ENCODE data around the gene APBB2. TPM values are rescaled to one million over a fixed set of nuclear protein-coding genes. Genes with fewer than 3 reads are reported as not detected.

The APBB2 gene
- total RNA-seq, 2 experiments from 2014 or later, result 0.22 TPM; not detected in 1

GRCh38 chr4:41215969-41216293, 1.6 kb upstream of the APBB2 start:
- ATAC-seq (ENCODE audit: poor library complexity) (no peak), DNase-seq (no peak)
- ChIA-PET POLR2A (no interaction called here), CTCF (no interaction called here)
- Histone ChIP-seq H3K27ac (ENCODE audit: low read depth in 1 of 2, low read length in 2 of 2) (no peak overlapping the region), H3K27me3 (ENCODE audit: control insufficient read depth in 1 of 2, insufficient read depth in 2 of 2, low read length in 2 of 2) (peaks cover 36 to 56% of the 10 kb centered on the region in 2 experiments), H3K4me3 (ENCODE audit: low read length) (peak overlapping the region; percentile 55), H3K4me1 (ENCODE audit: insufficient read depth, low read length) (peaks cover 24% of the 10 kb centered on the region), H3K36me3 (ENCODE audit: insufficient read depth, low read length) (no peaks in the 10 kb centered on the region), H3K9me3 (ENCODE audit: control insufficient read depth in 1 of 2, insufficient read depth in 1 of 2, low read length in 2 of 2) (peaks cover 0 to 12% of the 10 kb centered on the region in 2 experiments)
- Mint-ChIP-seq H3K27me3 (peaks cover 82% of the 10 kb centered on the region), H3K4me1 (ENCODE audit: low read depth) (peaks cover 30% of the 10 kb centered on the region), H3K4me3 (peak overlapping the region; percentile 77), H3K36me3 (ENCODE audit: low read depth) (no peaks in the 10 kb centered on the region), H3K9me3 (no peaks in the 10 kb centered on the region), H3K27ac (no peak overlapping the region)
- intact Hi-C loops (cut with DNase I, micrococcal nuclease), result loop anchor here in 1 of 2 experiments (5.0 to 10.0 kb wide), 2 partner anchors 241 to 289 kb away; no protein-coding TSS in a partner anchor
- no peak for TF ChIP-seq CTCF (IDR thresholded peaks at IDR 0.05)

GRCh38 chr4:41215155-41215554, 813 bp upstream of the APBB2 start:
- peaks cover 24% of the 10 kb centered on the region for H3K4me1 ChIP-seq (ENCODE audit: insufficient read depth, low read length)
- CTCF ChIA-PET, result no interaction called here
- H3K27ac Mint-ChIP-seq, result no peak overlapping the region
- POLR2A ChIA-PET, result no interaction called here
- no peaks in the 10 kb centered on the region for H3K36me3 Mint-ChIP-seq (ENCODE audit: low read depth)
- no peaks in the 10 kb centered on the region for H3K9me3 Mint-ChIP-seq
- ATAC-seq (ENCODE audit: poor library complexity), result no peak
- no peak overlapping the region for H3K27ac ChIP-seq (ENCODE audit: low read depth in 1 of 2, low read length in 2 of 2)
- no peaks in the 10 kb centered on the region for H3K36me3 ChIP-seq (ENCODE audit: insufficient read depth, low read length)
- H3K4me1 Mint-ChIP-seq (ENCODE audit: low read depth), result peaks cover 30% of the 10 kb centered on the region
- intact Hi-C loops (cut with DNase I, micrococcal nuclease), result loop anchor here in 1 of 2 experiments (5.0 to 10.0 kb wide), 2 partner anchors 240 to 288 kb away; no protein-coding TSS in a partner anchor
- H3K27me3 Mint-ChIP-seq, result peaks cover 80% of the 10 kb centered on the region
- no peak overlapping the region for H3K4me3 ChIP-seq (ENCODE audit: low read length)
- no peak for TF ChIP-seq CTCF (IDR thresholded peaks at IDR 0.05)
- peaks cover 36 to 56% of the 10 kb centered on the region in 2 experiments for H3K27me3 ChIP-seq (ENCODE audit: control insufficient read depth in 1 of 2, insufficient read depth in 2 of 2, low read length in 2 of 2)
- H3K4me3 Mint-ChIP-seq, result peak overlapping the region; percentile 78
- DNase-seq, result no peak
- H3K9me3 ChIP-seq (ENCODE audit: control insufficient read depth in 1 of 2, insufficient read depth in 1 of 2, low read length in 2 of 2), result peaks cover 0 to 12% of the 10 kb centered on the region in 2 experiments

- Mint-ChIP-seq H3K27ac (no peak overlapping the region), H3K4me1 (ENCODE audit: low read depth) (peaks cover 30% of the 10 kb centered on the region), H3K9me3 (no peaks in the 10 kb centered on the region), H3K36me3 (ENCODE audit: low read depth) (no peaks in the 10 kb centered on the region), H3K27me3 (peaks cover 80% of the 10 kb centered on the region), H3K4me3 (peak overlapping the region; percentile 78)
- POLR2A ChIA-PET, result no interaction called here
- DNase-seq, result no peak
- no peak for ATAC-seq (ENCODE audit: poor library complexity)
- peaks cover 33 to 56% of the 10 kb centered on the region in 2 experiments for H3K27me3 ChIP-seq (ENCODE audit: control insufficient read depth in 1 of 2, insufficient read depth in 2 of 2, low read length in 2 of 2)
- H3K27ac ChIP-seq (ENCODE audit: low read depth in 1 of 2, low read length in 2 of 2), result no peak overlapping the region
- peaks cover 24% of the 10 kb centered on the region for H3K4me1 ChIP-seq (ENCODE audit: insufficient read depth, low read length)
- no peak for TF ChIP-seq CTCF (IDR thresholded peaks at IDR 0.05)
- CTCF ChIA-PET, result no interaction called here
- H3K9me3 ChIP-seq (ENCODE audit: control insufficient read depth in 1 of 2, insufficient read depth in 1 of 2, low read length in 2 of 2), result peaks cover 0 to 12% of the 10 kb centered on the region in 2 experiments
- peak overlapping the region; percentile 55 for H3K4me3 ChIP-seq (ENCODE audit: low read length)
- H3K36me3 ChIP-seq (ENCODE audit: insufficient read depth, low read length), result no peaks in the 10 kb centered on the region
- intact Hi-C loops (cut with DNase I, micrococcal nuclease), result loop anchor here (5.0 to 10.0 kb wide), 2 partner anchors 240 to 287 kb away; no protein-coding TSS in a partner anchor
Observed at GRCh38 chr4:41214825-41215146, 444 bp upstream of the APBB2 start.
